Endothelial cell of umbilical vein (primary cell): Measurements from ENCODE around the gene NDC80.

ENCODE experiments used
- CTCF ChIP-seq, 2 donors: IDR thresholded peaks; 1 replicate in 1 of 2; 2 replicates in 1 of 2; pipeline ENCODE4 v1.5.1; 2011; ENCODE audit warnings: low read length in 2 of 2, mild to moderate bottlenecking in 2 of 2, moderate library complexity in 2 of 2, control low read depth in 1 of 2, inconsistent platforms in 1 of 2, low read depth in 1 of 2; ENCODE audit not compliant: insufficient read depth in 1 of 2; ENCODE audit errors: extremely low read depth in 1 of 2
- EZH2 ChIP-seq: IDR thresholded peaks from 2 replicates; pipeline ENCODE4 v1.6.1; 2012; ENCODE audit warnings: borderline replicate concordance, low read depth, mild to moderate bottlenecking, moderate library complexity, low read length, inconsistent platforms; ENCODE audit not compliant: severe bottlenecking
- POLR2A ChIP-seq: IDR thresholded peaks from 2 replicates; pipeline ENCODE4 v1.6.1; 2012; ENCODE audit warnings: low read depth, mild to moderate bottlenecking, control low read depth, low read length
- POLR2AphosphoS5 ChIP-seq: IDR thresholded peaks from 2 replicates; pipeline ENCODE4 v1.6.1; 2012; ENCODE audit warnings: low read depth, mild to moderate bottlenecking, control low read depth, low read length, moderate library complexity; ENCODE audit not compliant: insufficient read depth
- TF ChIP-seq, protein P1 (sequence below): IDR thresholded peaks from 2 replicates; pipeline ENCODE4 v1.6.1; 2011; ENCODE audit not compliant: insufficient read depth, insufficient read length

- no peak for TF ChIP-seq CTCF (IDR thresholded peaks at IDR 0.05; ENCODE audit: extremely low read depth in 1 of 2, insufficient read depth in 1 of 2, low read depth in 1 of 2, low read length in 2 of 2)
- TF ChIP-seq, protein P1, sequence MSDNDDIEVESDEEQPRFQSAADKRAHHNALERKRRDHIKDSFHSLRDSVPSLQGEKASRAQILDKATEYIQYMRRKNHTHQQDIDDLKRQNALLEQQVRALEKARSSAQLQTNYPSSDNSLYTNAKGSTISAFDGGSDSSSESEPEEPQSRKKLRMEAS, result no peak
- TF ChIP-seq EZH2, result no peak
- no peak for TF ChIP-seq POLR2A
- no peak for TF ChIP-seq POLR2AphosphoS5
Measured at GRCh38 chr18:2549462-2549861, 21.9 kb upstream of the NDC80 start.
